Activated CD8-positive, alpha-beta T cell treated with anti-CD3 and anti-CD28 coated beads, Interleukin-2, amount 10 ng/mL, durations not matched to agents 7 days and 5 days (primary cell): ENCODE data around the gene NOTCH4. TPM values are rescaled to one million over a fixed set of nuclear protein-coding genes. Genes with fewer than 3 reads are reported as not detected.

Source experiments
- ATAC-seq: fragments of 150-1000 bp; cut with Tn5 transposase; one replicate; pipeline ENCODE4 v1.10.0; 2021; ENCODE audit warnings: moderate library complexity
- CTCF ChIA-PET: fragments of 350-600 bp; sonication (Branson Sonifier 250); formaldehyde crosslinking; loops from one replicate; lab custom pipeline; 2021; ENCODE audit warnings: antibody characterized with exemption; lab: Charles Lee
- POLR2A ChIA-PET: fragments of 350-600 bp; sonication (Branson Sonifier 250); formaldehyde crosslinking; loops from one replicate; lab custom pipeline; 2021; ENCODE audit warnings: antibody characterized with exemption; lab: Charles Lee
- DNase-seq: peaks from one replicate; pipeline ENCODE4 v3.0.0-alpha.2; 2020
- H3K27ac Mint-ChIP-seq: one replicate; pipeline ENCODE4 v1.8.0; 2021; ENCODE audit warnings: mild to moderate bottlenecking, mixed read lengths
- H3K27me3 Mint-ChIP-seq: one replicate; pipeline ENCODE4 v1.8.0; 2021; ENCODE audit warnings: low read depth, mixed read lengths
- H3K36me3 Mint-ChIP-seq: one replicate; pipeline ENCODE4 v1.8.0; 2021; ENCODE audit warnings: low read depth, mixed read lengths
- H3K4me1 Mint-ChIP-seq: one replicate; pipeline ENCODE4 v1.8.0; 2021; ENCODE audit warnings: low read depth, mixed read lengths
- H3K4me3 Mint-ChIP-seq: one replicate; pipeline ENCODE4 v1.8.0; 2021; ENCODE audit warnings: mild to moderate bottlenecking, mixed read lengths
- H3K9me3 Mint-ChIP-seq: one replicate; pipeline ENCODE4 v1.8.0; 2022; ENCODE audit warnings: mixed read lengths; ENCODE audit not compliant: insufficient read depth
- total RNA-seq, 2 experiments: library from RNA; stranded (reverse); gene quantifications; one replicate each; pipeline ENCODE4 v1.2.3, GENCODE V29; 2021

The NOTCH4 gene
- total RNA-seq, 2 experiments from 2014 or later: 0.44 to 0.55 TPM

GRCh38 chr6:32153564-32154513 lies 70.0 kb downstream of the NOTCH4 start, which contains the start of gene PPT2:
Gene PPT2, plus strand, starts transcription at chr6:32154141. Its CDS starts 454 bp downstream, at chr6:32154595.
- peak; percentile 90 for DNase-seq
- Mint-ChIP-seq H3K27ac (peak within 1 kb of the TSS; percentile 89), H3K36me3 (peaks cover 11% of the 10 kb centered on the region), H3K27me3 (peaks cover 19% of the 10 kb centered on the region), H3K9me3 (no peaks in the 10 kb centered on the region), H3K4me1 (peaks cover 48% of the 10 kb centered on the region), H3K4me3 (peak within 1 kb of the TSS; percentile 94)
- ChIA-PET CTCF (interaction anchor here (1.0 to 1.3 kb wide), 7 partner anchors 13 to 66 kb away, joined by 3 to 5 read pairs (median 4); no protein-coding TSS in a partner anchor), POLR2A (interaction anchor here (0.9 to 1.1 kb wide), 2 partner anchors 10 to 38 kb away, joined by 3 to 5 read pairs; partner anchors contain the start of genes EGFL8 and GPSM3)
- peak; percentile 65 for ATAC-seq

GRCh38 chr6:32152769-32153563 lies 70.9 kb downstream of the NOTCH4 start:
- CTCF ChIA-PET: interaction anchor here (0.9 kb wide), 1 partner anchor 25 kb away, joined by 3 read pairs; the partner anchor contains the start of gene ATF6B
- no peak for DNase-seq
- peaks cover 27% of the 10 kb centered on the region for H3K27me3 Mint-ChIP-seq

GRCh38 chr6:32151863-32152768 lies 71.8 kb downstream of the NOTCH4 start, which contains the start of gene PRRT1:
Gene PRRT1, minus strand, starts transcription at chr6:32151939. Its CDS starts 112 bp downstream, at chr6:32151827.
- Mint-ChIP-seq H3K27ac (peak within 1 kb of the TSS; percentile 61), H3K36me3 (no peaks in the 10 kb centered on the region), H3K9me3 (no peaks in the 10 kb centered on the region), H3K27me3 (peaks cover 34% of the 10 kb centered on the region), H3K4me3 (no peak within 1 kb of the TSS), H3K4me1 (peaks cover 56% of the 10 kb centered on the region)
- DNase-seq: no peak
- ChIA-PET CTCF (interaction anchor here (0.8 to 1.5 kb wide), 5 partner anchors 17 to 262 kb away, joined by 3 to 6 read pairs (median 3); partner anchors contain the start of gene ATF6B), POLR2A (interaction anchor here (1.5 kb wide), 1 partner anchor 22 kb away, joined by 5 read pairs; the partner anchor contains the start of gene FKBPL)
- no peak for ATAC-seq

More at GRCh38 chr6:32152769-32153563, 70.9 kb downstream of the NOTCH4 start:
- POLR2A ChIA-PET: interaction anchor here (1.5 kb wide), 1 partner anchor 23 kb away, joined by 5 read pairs; the partner anchor contains the start of gene FKBPL
- H3K4me1 Mint-ChIP-seq: peaks cover 56% of the 10 kb centered on the region
- ATAC-seq: no peak
- H3K27ac Mint-ChIP-seq: peak overlapping the region; percentile 62
- no peaks in the 10 kb centered on the region for H3K9me3 Mint-ChIP-seq
- H3K4me3 Mint-ChIP-seq: peak overlapping the region; percentile 48
- H3K36me3 Mint-ChIP-seq: peaks cover 7% of the 10 kb centered on the region

- H3K4me1 Mint-ChIP-seq: peaks cover 56% of the 10 kb centered on the region
- ATAC-seq: no peak
- H3K27me3 Mint-ChIP-seq: peaks cover 40% of the 10 kb centered on the region
- no peaks in the 10 kb centered on the region for H3K9me3 Mint-ChIP-seq
- DNase-seq: no peak
- H3K27ac Mint-ChIP-seq: peak overlapping the region; percentile 61
- CTCF ChIA-PET: interaction anchor here (0.8 to 1.5 kb wide), 4 partner anchors 18 to 263 kb away, joined by 3 to 6 read pairs (median 3); no protein-coding TSS in a partner anchor
- POLR2A ChIA-PET: interaction anchor here (1.5 kb wide), 1 partner anchor 21 kb away, joined by 5 read pairs; the partner anchor contains the start of gene FKBPL
- no peak overlapping the region for H3K4me3 Mint-ChIP-seq
- H3K36me3 Mint-ChIP-seq: no peaks in the 10 kb centered on the region
These were observed 72.5 kb downstream of the NOTCH4 start for GRCh38 chr6:32151181-32151862.

- H3K4me1 Mint-ChIP-seq: peaks cover 51% of the 10 kb centered on the region
- H3K36me3 Mint-ChIP-seq: no peaks in the 10 kb centered on the region
- H3K4me3 Mint-ChIP-seq: no peak overlapping the region
- H3K27me3 Mint-ChIP-seq: peaks cover 43% of the 10 kb centered on the region
- CTCF ChIA-PET: interaction anchor here (1.5 kb wide), 1 partner anchor 45 kb away, joined by 6 read pairs; no protein-coding TSS in a partner anchor
- no peak overlapping the region for H3K27ac Mint-ChIP-seq
- ATAC-seq: no peak
- H3K9me3 Mint-ChIP-seq: no peaks in the 10 kb centered on the region
- POLR2A ChIA-PET: no interaction called here
- DNase-seq: no peak
These were observed 73.7 kb downstream of the NOTCH4 start for GRCh38 chr6:32149932-32150870.

- Mint-ChIP-seq H3K27ac (peak overlapping the region; percentile 48), H3K36me3 (no peaks in the 10 kb centered on the region), H3K9me3 (no peaks in the 10 kb centered on the region), H3K4me3 (peak overlapping the region; percentile 68), H3K4me1 (peaks cover 44% of the 10 kb centered on the region), H3K27me3 (peaks cover 43% of the 10 kb centered on the region)
- DNase-seq (no peak), ATAC-seq (peak; percentile 16)
- ChIA-PET POLR2A (no interaction called here), CTCF (interaction anchor here (0.8 to 1.8 kb wide), 4 partner anchors 9 to 46 kb away, joined by 3 to 4 read pairs (median 4); partner anchors contain the start of gene GPSM3)
These were observed 74.6 kb downstream of the NOTCH4 start for GRCh38 chr6:32149092-32149755.

- H3K36me3 Mint-ChIP-seq: no peaks in the 10 kb centered on the region
- ATAC-seq: peak; percentile 62
- H3K27ac Mint-ChIP-seq: peak overlapping the region; percentile 48
- ChIA-PET CTCF (interaction anchor here (0.8 to 1.8 kb wide), 5 partner anchors 8 to 47 kb away, joined by 3 to 4 read pairs (median 3); partner anchors contain the start of gene GPSM3), POLR2A (interaction anchor here (0.7 to 1.2 kb wide), 3 partner anchors 20 to 69 kb away, joined by 3 read pairs; partner anchors contain the start of gene ATF6B)
- peaks cover 37% of the 10 kb centered on the region for H3K4me1 Mint-ChIP-seq
- H3K9me3 Mint-ChIP-seq: no peaks in the 10 kb centered on the region
- peak overlapping the region; percentile 68 for H3K4me3 Mint-ChIP-seq
- peaks cover 43% of the 10 kb centered on the region for H3K27me3 Mint-ChIP-seq
- peak; percentile 68 for DNase-seq
These were observed 75.4 kb downstream of the NOTCH4 start for GRCh38 chr6:32148289-32149091.
